ENCODE results near the gene SRSF9. TPM values are rescaled to one million over a fixed set of nuclear protein-coding genes. Genes with fewer than 3 reads are reported as not detected.
"Not testable (repeated sequence)": the region's sequence is repeated elsewhere in the genome, so short reads cannot be mapped to it uniquely, and the experiment has no call there.

SRSF9 gene
- total and polyA plus RNA-seq, 12 donors, result 25.4 to 54.7 (median 32.0) TPM

- Histone ChIP-seq H3K36me3 (peaks cover 0 to 99% (median 53%) of the 10 kb centered on the region in 9 donors), H3K27ac (no peak overlapping the region), H3K9me3 (no peaks in the 10 kb centered on the region), H3K4me3 (no peak overlapping the region), H3K27me3 (no peaks in the 10 kb centered on the region), H3K4me1 (no peaks in the 10 kb centered on the region)
- TF ChIP-seq CTCF (IDR thresholded peaks at IDR 0.05), result peak in 4 of 9 donors; percentile 9 to 24 (median 19)
- intact Hi-C loops (cut with DNase I), result no loop called here
- DNase-seq (no peak), ATAC-seq (no peak)
- WGBS, 2 donors, result 82 to 83% methylated on average over 6 of the region's 6 CpGs
Observed at GRCh38 chr12:120457133-120457532, 12.4 kb downstream of the SRSF9 start.

DNA sequence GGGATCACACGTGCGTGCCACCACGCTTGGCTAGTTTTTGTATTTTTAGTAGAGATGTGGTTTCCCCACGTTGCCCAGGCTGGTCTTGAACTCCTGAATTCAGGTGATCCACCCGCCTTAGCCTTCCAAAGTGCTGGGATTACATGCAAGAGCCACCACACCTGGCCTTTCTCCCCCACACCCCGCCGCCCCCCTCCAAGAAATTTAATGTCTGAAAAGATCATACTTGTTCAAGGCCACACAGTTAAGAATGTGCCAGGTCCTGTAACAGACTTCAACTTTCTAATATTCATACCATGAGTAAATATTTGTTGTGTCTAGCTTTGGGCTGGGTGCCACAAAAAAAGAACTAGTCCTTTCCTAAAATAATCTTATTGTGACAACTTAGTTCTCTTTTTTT, 14.2 kb downstream of the SRSF9 start:
- H3K36me3 ChIP-seq, result peaks cover 0 to 97% (median 41%) of the 10 kb centered on the region in 9 donors

DNA sequence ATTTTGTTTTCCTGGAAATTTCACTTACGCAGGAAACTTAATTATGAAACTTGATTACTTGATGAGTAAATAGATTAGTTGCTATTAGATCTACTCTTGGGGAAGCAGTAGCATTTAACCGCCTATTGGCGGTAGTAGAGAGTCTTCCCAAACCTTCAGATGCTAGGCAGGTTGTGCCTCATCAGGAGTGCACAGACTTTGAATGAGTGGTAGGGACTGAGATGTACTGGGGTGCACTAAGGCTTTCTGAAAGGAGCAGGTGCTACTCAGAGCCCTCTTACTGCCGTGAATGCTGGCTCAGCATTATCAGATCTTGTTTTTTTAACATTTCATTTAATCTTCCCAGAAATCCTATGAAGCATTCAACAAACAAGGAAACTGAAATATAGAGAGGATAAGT, 15.6 kb downstream of the SRSF9 start:
- Histone ChIP-seq H3K4me3 (no peak overlapping the region), H3K36me3 (peaks cover 0 to 97% (median 34%) of the 10 kb centered on the region in 9 donors), H3K9me3 (no peaks in the 10 kb centered on the region), H3K27ac (no peak overlapping the region), H3K4me1 (peaks cover 0 to 1% (median 0%) of the 10 kb centered on the region in 9 donors), H3K27me3 (no peaks in the 10 kb centered on the region)
- intact Hi-C loops (cut with DNase I), result no loop called here
- peak in 2 of 8 donors; percentile 19 to 45 for ATAC-seq
- DNase-seq, result no peak
- WGBS, 2 donors, result 76 to 78% methylated on average over 4 of the region's 4 CpGs
- peak in 8 of 9 donors; percentile 7 to 73 (median 50) for TF ChIP-seq CTCF (IDR thresholded peaks at IDR 0.05)

More for the DNA sequence above, 14.2 kb downstream of the SRSF9 start:
- no peaks in the 10 kb centered on the region for H3K9me3 ChIP-seq
- H3K4me1 ChIP-seq, result no peaks in the 10 kb centered on the region
- TF ChIP-seq CTCF (IDR thresholded peaks at IDR 0.05), result no peak
- no peak overlapping the region for H3K4me3 ChIP-seq
- intact Hi-C loops (cut with DNase I), result no loop called here
- no peak overlapping the region for H3K27ac ChIP-seq
- DNase-seq, result no peak
- no peak for ATAC-seq
- 90 to 91% methylated on average over 7 of the region's 7 CpGs for WGBS, 2 donors
- no peaks in the 10 kb centered on the region for H3K27me3 ChIP-seq

GRCh38 chr12:120453060-120453750, 16.3 kb downstream of the SRSF9 start:
- intact Hi-C loops (cut with DNase I), result no loop called here
- TF ChIP-seq CTCF (IDR thresholded peaks at IDR 0.05), result no peak
- H3K27ac ChIP-seq, result no peak overlapping the region
- 94 to 97% methylated on average over 3 of the region's 3 CpGs for WGBS, 2 donors
- H3K36me3 ChIP-seq, result peaks cover 0 to 93% (median 26%) of the 10 kb centered on the region in 9 donors
- H3K4me1 ChIP-seq, result peaks cover 0 to 9% (median 0%) of the 10 kb centered on the region in 9 donors
- H3K9me3 ChIP-seq, result no peaks in the 10 kb centered on the region
- ATAC-seq, result no peak
- H3K4me3 ChIP-seq, result no peak overlapping the region
- DNase-seq, result no peak
- no peaks in the 10 kb centered on the region for H3K27me3 ChIP-seq

DNA sequence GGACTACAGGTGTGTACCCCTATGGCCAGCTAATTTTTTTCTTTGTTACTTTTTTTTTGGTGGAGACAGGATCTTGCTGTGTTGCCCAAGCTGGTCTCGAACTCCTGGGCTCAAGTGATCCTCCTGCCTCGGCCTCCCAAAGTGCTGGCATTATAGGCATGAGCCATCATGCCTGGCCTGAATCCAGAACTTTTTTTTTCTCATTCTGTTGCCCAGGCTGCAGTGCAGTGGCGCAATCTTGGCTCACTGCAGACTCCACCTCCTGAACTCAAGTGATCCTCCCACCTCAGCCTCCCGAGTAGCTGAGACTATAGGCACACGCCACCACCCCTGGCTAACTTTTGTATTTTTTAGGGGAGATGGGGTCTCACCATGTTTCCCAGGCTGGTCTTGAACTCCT, 17.0 kb downstream of the SRSF9 start:
- Histone ChIP-seq H3K36me3 (peaks cover 0 to 91% (median 22%) of the 10 kb centered on the region in 9 donors), H3K4me1 (peaks cover 0 to 16% (median 4%) of the 10 kb centered on the region in 9 donors)
- H3K9me3 ChIP-seq; intact Hi-C loops (cut with DNase I); H3K27ac ChIP-seq; H3K27me3 ChIP-seq; ATAC-seq; H3K4me3 ChIP-seq; DNase-seq: not testable (repeated sequence)
- WGBS, 2 donors, result 89 to 96% methylated on average over 5 of the region's 5 CpGs

Measured in heart right ventricle (tissue), 16 donors.